Measurements from ENCODE around the gene GOLGA3.

- no peak for TF ChIP-seq POLR2A (IDR thresholded peaks at IDR 0.05)
- TF ChIP-seq CTCF (IDR thresholded peaks at IDR 0.05): no peak
- no peak for TF ChIP-seq POLR2AphosphoS5 (IDR thresholded peaks at IDR 0.05)
Observed at GRCh38 chr12:132784580-132784979, 44.1 kb downstream of the GOLGA3 start.
